Measurements from ENCODE around the gene WDR6. TPM values are rescaled to one million over a fixed set of nuclear protein-coding genes. Genes with fewer than 3 reads are reported as not detected.

The WDR6 gene
- total RNA-seq, 1 donor, result 75.6 TPM

DNA sequence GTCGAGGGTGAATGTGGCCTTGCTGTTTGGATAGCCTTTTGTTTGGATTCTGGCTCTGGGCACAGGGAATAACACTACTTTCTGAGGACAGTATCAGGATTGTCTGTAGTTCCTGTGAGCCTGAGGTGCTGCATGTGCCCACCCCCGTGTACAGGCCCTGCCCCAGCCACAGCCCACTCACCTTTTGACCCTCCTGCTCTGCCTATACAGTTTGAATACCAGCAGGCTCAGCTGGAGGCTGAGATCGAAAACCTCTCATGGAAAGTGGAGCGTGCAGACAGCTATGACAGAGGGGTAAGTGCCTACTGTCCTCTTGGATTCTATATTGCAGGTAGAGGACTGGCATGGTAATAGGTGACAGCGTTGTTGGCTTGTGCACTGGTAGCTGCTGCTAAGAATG lies 24.5 kb upstream of the WDR6 start:
- no peak for DNase-seq (ENCODE audit: low read depth)
- no peak overlapping the region for H3K4me3 ChIP-seq (ENCODE audit: low read depth, low read length)
- TF ChIP-seq, protein P1, sequence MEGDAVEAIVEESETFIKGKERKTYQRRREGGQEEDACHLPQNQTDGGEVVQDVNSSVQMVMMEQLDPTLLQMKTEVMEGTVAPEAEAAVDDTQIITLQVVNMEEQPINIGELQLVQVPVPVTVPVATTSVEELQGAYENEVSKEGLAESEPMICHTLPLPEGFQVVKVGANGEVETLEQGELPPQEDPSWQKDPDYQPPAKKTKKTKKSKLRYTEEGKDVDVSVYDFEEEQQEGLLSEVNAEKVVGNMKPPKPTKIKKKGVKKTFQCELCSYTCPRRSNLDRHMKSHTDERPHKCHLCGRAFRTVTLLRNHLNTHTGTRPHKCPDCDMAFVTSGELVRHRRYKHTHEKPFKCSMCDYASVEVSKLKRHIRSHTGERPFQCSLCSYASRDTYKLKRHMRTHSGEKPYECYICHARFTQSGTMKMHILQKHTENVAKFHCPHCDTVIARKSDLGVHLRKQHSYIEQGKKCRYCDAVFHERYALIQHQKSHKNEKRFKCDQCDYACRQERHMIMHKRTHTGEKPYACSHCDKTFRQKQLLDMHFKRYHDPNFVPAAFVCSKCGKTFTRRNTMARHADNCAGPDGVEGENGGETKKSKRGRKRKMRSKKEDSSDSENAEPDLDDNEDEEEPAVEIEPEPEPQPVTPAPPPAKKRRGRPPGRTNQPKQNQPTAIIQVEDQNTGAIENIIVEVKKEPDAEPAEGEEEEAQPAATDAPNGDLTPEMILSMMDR (IDR thresholded peaks at IDR 0.05; ENCODE audit: insufficient read depth, low read depth, low read length), result no peak

DNA sequence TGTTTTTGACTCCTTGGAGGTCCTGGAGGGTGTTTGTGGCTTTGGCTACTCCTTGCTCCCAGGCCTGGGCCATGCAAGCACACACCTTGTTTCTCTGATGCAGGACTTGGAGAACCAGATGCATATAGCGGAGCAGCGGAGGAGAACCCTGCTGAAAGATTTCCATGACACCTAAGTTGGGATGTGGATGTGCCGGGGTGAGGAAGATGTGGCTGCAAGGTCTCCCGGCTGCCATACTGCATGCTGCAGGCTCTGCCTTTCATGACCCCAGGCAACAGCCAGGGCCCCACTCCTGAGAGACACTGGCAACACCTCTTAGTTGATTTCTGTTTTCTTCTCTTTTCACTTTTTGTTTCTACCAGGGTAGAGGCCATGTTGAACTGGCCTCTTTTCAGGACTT lies 24.1 kb upstream of the WDR6 start:
- no peak overlapping the region for H3K4me3 ChIP-seq (ENCODE audit: low read depth, low read length)
- TF ChIP-seq, protein P1 (IDR thresholded peaks at IDR 0.05; ENCODE audit: insufficient read depth, low read depth, low read length), result no peak
- DNase-seq (ENCODE audit: low read depth), result no peak

- TF ChIP-seq, protein P1 (IDR thresholded peaks at IDR 0.05; ENCODE audit: insufficient read depth, low read depth, low read length), result no peak
- no peak for DNase-seq (ENCODE audit: low read depth)
- H3K4me3 ChIP-seq (ENCODE audit: low read depth, low read length), result no peak overlapping the region
Measured at GRCh38 chr3:48984663-48985062, 22.5 kb upstream of the WDR6 start.

DNA sequence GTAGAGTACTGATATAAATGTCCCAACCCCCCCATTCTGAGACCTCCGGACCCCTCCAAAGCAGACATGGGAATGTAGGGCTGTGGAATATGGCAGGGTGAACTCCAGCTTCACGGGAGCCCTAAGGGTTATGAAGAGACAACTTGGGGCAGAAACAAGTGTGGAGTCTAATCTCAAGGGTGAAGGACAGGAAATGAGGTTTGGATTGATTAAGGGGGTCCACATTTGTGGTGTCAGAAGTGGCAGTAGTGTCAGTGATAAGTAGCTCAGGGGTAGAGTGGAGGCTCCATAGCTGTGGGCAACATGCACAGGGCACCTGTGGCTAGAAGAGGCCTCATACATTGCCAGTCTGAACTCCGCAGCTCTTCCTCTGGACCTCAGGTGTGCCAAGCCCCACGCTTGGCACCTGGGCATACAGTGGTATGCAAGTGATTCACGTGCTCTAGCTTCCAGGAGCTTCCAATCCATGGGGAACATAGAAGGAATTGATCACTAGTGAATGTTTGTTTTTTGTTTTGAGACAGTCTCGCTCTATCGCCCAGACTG lies 21.3 kb upstream of the WDR6 start:
- TF ChIP-seq, protein P1 (IDR thresholded peaks at IDR 0.05; ENCODE audit: insufficient read depth, low read depth, low read length), result no peak
- no peak overlapping the region for H3K4me3 ChIP-seq (ENCODE audit: low read depth, low read length)
- no peak for DNase-seq (ENCODE audit: low read depth)

GRCh38 chr3:48989126-48989795 lies 17.9 kb upstream of the WDR6 start:
- TF ChIP-seq, protein P1 (IDR thresholded peaks at IDR 0.05; ENCODE audit: insufficient read depth, low read depth, low read length), result no peak
- H3K4me3 ChIP-seq (ENCODE audit: low read depth, low read length), result peak overlapping the region; percentile 79
- peak; percentile 10 for DNase-seq (ENCODE audit: low read depth)

- TF ChIP-seq, protein P1 (IDR thresholded peaks at IDR 0.05; ENCODE audit: insufficient read depth, low read depth, low read length), result peak; percentile 52
- peak; percentile 93 for DNase-seq (ENCODE audit: low read depth)
- peak within 1 kb of the TSS; percentile 79 for H3K4me3 ChIP-seq (ENCODE audit: low read depth, low read length)
Measured at GRCh38 chr3:48989796-48990635, 17.2 kb upstream of the WDR6 start, which contains the start of gene P4HTM. TSS of gene P4HTM (plus strand) at chr3:48990241. CDS start at chr3:48990257, 16 bp downstream.
